Adrenal gland (tissue), 5 donors: Measurements from ENCODE around the gene TBC1D20.

Experiments
- POLR2A ChIP-seq, 2 donors: fragments of 450-650 bp; IDR thresholded peaks; one replicate each; pipeline ENCODE4 v1.6.1; 2017; ENCODE audit warnings: antibody characterized with exemption in 2 of 2, mild to moderate bottlenecking in 2 of 2, moderate library complexity in 1 of 2
- TF ChIP-seq, protein P1 (sequence below), 6 experiments: fragments of 450-650 bp in 4 of 6; fragments of 200-600 bp in 2 of 6; sonication (generic) in 1 of 6; IDR thresholded peaks; 1 replicate in 5 of 6; 2 replicates in 1 of 6; pipeline versions ENCODE4 v1.5.1 to v1.8.0; 2016 to 2021; ENCODE audit warnings: antibody characterized with exemption in 6 of 6, mild to moderate bottlenecking in 2 of 6, moderate library complexity in 1 of 6
- donor health status: DM: no; HTN: no; CAD: no.

DNA sequence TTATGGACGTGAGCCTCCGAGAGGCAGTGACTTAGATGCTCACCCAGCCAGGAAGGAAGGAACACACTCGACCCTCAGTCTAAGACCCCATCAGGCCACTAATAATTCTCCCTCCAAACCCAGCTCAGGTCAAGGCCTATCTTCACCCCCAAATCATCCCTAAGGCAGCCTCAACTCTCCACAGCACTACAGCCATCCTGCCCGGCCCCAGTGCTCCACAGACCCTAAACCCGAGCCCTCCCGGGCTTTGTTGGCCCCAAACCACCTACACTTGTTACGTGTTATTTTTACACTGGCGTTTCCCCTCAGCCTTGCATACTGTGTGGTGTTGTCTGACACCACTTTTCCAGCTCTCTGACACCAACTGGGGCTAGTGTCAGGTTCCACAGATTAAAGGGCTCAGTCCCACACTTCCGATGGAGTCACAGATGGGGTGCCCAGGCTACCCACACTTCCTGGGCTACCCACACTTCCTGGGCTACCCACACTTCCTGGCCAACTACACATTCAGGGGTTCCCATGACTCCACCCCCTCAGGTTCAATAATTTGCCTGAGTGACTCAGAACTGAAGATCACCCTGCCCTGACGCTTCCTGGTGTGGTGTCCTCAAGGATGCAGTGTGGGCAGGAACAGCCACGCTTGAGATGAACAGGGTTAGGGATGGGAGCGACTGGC, 28.9 kb downstream of the TBC1D20 start:
- no peak for TF ChIP-seq POLR2A (IDR thresholded peaks at IDR 0.05)
- TF ChIP-seq, protein P1, sequence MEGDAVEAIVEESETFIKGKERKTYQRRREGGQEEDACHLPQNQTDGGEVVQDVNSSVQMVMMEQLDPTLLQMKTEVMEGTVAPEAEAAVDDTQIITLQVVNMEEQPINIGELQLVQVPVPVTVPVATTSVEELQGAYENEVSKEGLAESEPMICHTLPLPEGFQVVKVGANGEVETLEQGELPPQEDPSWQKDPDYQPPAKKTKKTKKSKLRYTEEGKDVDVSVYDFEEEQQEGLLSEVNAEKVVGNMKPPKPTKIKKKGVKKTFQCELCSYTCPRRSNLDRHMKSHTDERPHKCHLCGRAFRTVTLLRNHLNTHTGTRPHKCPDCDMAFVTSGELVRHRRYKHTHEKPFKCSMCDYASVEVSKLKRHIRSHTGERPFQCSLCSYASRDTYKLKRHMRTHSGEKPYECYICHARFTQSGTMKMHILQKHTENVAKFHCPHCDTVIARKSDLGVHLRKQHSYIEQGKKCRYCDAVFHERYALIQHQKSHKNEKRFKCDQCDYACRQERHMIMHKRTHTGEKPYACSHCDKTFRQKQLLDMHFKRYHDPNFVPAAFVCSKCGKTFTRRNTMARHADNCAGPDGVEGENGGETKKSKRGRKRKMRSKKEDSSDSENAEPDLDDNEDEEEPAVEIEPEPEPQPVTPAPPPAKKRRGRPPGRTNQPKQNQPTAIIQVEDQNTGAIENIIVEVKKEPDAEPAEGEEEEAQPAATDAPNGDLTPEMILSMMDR (IDR thresholded peaks at IDR 0.05) = no peak
